ENCODE results near the gene RXFP1. TPM values are rescaled to one million over a fixed set of nuclear protein-coding genes. Genes with fewer than 3 reads are reported as not detected.

Gene RXFP1
- total RNA-seq, result 0.24 and 0.37 TPM in 2 replicates

GRCh38 chr4:158521484-158522088 is at the start of gene RXFP1:
Gene RXFP1, plus strand, starts transcription at chr4:158521882. Its CDS starts 95 bp downstream, at chr4:158521977.

GRCh38 chr4:158671665-158671914 is 149.9 kb downstream of the RXFP1 start, which contains the start of gene C4orf46:
Gene C4orf46, minus strand, starts transcription at chr4:158671887. Its CDS starts 86 bp downstream, at chr4:158671801.

GRCh38 chr4:158671915-158672806 is 150.5 kb downstream of the RXFP1 start, which contains the start of gene ETFDH:
Gene ETFDH, plus strand, starts transcription at chr4:158672296. Its CDS starts 161 bp downstream, at chr4:158672457.

Other genes with a start within 250 kb of the RXFP1 start
- gene C4orf46, start 150.0 kb downstream of the RXFP1 start, total RNA-seq, result 4.6 and 10.6 TPM in 2 replicates
- gene ETFDH, start 150.4 kb downstream of the RXFP1 start, total RNA-seq, result 20.2 and 31.4 TPM in 2 replicates
- gene PPID, start 201.5 kb downstream of the RXFP1 start, total RNA-seq, result 15.1 and 18.3 TPM in 2 replicates
- 12.1 and 21.8 TPM in 2 replicates for gene FNIP2, start 247.1 kb downstream of the RXFP1 start, total RNA-seq

Measured in cardiac ventricle fibroblast (primary cell).